ENCODE measurements around the gene PDE4B.

DNA sequence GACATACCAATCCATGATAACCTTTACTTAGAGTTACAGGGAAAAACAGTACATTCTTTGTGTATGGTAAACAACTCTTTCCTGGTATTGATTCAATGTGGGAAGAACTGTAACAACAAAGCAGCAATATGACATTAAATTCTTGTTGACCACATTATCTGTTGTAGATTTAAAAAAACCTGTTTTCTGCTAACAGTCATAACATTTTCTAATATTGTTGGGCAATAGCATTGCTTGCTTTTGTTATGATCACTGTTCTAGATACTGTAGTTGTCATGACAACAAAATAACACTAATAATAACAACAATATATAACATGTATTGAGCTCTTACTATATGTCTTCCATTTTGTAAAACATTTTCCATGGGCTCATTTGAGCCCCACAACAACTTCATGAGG, 54.2 kb downstream of the PDE4B start:
- TF ChIP-seq, protein P1, sequence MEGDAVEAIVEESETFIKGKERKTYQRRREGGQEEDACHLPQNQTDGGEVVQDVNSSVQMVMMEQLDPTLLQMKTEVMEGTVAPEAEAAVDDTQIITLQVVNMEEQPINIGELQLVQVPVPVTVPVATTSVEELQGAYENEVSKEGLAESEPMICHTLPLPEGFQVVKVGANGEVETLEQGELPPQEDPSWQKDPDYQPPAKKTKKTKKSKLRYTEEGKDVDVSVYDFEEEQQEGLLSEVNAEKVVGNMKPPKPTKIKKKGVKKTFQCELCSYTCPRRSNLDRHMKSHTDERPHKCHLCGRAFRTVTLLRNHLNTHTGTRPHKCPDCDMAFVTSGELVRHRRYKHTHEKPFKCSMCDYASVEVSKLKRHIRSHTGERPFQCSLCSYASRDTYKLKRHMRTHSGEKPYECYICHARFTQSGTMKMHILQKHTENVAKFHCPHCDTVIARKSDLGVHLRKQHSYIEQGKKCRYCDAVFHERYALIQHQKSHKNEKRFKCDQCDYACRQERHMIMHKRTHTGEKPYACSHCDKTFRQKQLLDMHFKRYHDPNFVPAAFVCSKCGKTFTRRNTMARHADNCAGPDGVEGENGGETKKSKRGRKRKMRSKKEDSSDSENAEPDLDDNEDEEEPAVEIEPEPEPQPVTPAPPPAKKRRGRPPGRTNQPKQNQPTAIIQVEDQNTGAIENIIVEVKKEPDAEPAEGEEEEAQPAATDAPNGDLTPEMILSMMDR (conservative IDR thresholded peaks at IDR 0.05; ENCODE audit: low read length): no peak
- TF ChIP-seq EZH2phosphoT487 (IDR thresholded peaks at IDR 0.05; ENCODE audit: borderline replicate concordance, low read depth, low read length): no peak
